Mesothelial cell of epicardium (in vitro differentiated cells): Measurements from ENCODE around the gene APOC1. TPM values are rescaled to one million over a fixed set of nuclear protein-coding genes. Genes with fewer than 3 reads are reported as not detected.

Source experiments
- DNase-seq, 2 experiments: peaks; one replicate each; pipeline ENCODE4 v3.0.0; 2021; ENCODE audit warnings: low spot score in 2 of 2; ENCODE audit not compliant: unreplicated experiment in 2 of 2
- H3K27ac Mint-ChIP-seq: 2 replicates; pipeline ENCODE4 v1.8.0; 2021; ENCODE audit warnings: mixed read lengths
- H3K27me3 Mint-ChIP-seq: 2 replicates; pipeline ENCODE4 v1.8.0; 2021; ENCODE audit warnings: low read depth, mixed read lengths
- H3K36me3 Mint-ChIP-seq: 2 replicates; pipeline ENCODE4 v1.8.0; 2021; ENCODE audit warnings: mixed read lengths
- H3K4me1 Mint-ChIP-seq: 2 replicates; pipeline ENCODE4 v1.8.0; 2021; ENCODE audit warnings: mixed read lengths
- H3K4me3 Mint-ChIP-seq: 2 replicates; pipeline ENCODE4 v1.8.0; 2021; ENCODE audit warnings: mild to moderate bottlenecking, moderate library complexity, mixed read lengths
- H3K9me3 Mint-ChIP-seq: 2 replicates; pipeline ENCODE4 v1.8.0; 2021; ENCODE audit warnings: mixed read lengths
- total RNA-seq: library from RNA; stranded (reverse); gene quantifications from 3 replicates; pipeline ENCODE4 v1.2.1, GENCODE V29; 2021
- TF ChIP-seq, protein P1 (sequence below): fragments of 200-600 bp; sonication (generic); IDR thresholded peaks from one replicate; pipeline ENCODE4 v1.5.0; 2021; ENCODE audit warnings: antibody characterized with exemption; ENCODE audit not compliant: unreplicated experiment

APOC1 gene
- total RNA-seq, 1 donor from 2014 or later = 18.6 TPM

DNA sequence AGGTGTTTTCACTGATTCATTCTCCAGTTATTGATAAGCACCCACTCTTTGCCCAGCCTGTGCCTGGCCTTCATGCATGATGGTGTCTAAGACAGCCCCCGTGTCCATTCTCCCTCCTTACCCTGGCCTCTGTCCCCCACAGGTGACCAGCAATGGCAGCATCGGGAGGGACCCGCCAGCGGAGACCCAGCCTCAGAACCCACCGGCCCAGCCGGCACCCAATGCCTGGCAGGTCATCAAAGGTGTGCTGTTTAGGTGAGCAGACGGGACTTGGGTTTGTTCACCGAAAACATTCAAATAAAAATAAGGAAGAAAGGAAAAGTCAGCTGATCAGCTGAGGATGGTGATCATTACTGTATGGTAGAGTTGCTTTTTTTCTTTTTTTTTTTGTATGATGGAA lies 47.4 kb downstream of the APOC1 start:
- Mint-ChIP-seq H3K4me1 (peaks cover 4% of the 10 kb centered on the region), H3K27me3 (no peaks in the 10 kb centered on the region), H3K4me3 (no peak overlapping the region), H3K9me3 (no peaks in the 10 kb centered on the region), H3K27ac (no peak overlapping the region), H3K36me3 (peaks cover 15% of the 10 kb centered on the region)
- TF ChIP-seq, protein P1, sequence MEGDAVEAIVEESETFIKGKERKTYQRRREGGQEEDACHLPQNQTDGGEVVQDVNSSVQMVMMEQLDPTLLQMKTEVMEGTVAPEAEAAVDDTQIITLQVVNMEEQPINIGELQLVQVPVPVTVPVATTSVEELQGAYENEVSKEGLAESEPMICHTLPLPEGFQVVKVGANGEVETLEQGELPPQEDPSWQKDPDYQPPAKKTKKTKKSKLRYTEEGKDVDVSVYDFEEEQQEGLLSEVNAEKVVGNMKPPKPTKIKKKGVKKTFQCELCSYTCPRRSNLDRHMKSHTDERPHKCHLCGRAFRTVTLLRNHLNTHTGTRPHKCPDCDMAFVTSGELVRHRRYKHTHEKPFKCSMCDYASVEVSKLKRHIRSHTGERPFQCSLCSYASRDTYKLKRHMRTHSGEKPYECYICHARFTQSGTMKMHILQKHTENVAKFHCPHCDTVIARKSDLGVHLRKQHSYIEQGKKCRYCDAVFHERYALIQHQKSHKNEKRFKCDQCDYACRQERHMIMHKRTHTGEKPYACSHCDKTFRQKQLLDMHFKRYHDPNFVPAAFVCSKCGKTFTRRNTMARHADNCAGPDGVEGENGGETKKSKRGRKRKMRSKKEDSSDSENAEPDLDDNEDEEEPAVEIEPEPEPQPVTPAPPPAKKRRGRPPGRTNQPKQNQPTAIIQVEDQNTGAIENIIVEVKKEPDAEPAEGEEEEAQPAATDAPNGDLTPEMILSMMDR = no peak
- DNase-seq = no peak

DNA sequence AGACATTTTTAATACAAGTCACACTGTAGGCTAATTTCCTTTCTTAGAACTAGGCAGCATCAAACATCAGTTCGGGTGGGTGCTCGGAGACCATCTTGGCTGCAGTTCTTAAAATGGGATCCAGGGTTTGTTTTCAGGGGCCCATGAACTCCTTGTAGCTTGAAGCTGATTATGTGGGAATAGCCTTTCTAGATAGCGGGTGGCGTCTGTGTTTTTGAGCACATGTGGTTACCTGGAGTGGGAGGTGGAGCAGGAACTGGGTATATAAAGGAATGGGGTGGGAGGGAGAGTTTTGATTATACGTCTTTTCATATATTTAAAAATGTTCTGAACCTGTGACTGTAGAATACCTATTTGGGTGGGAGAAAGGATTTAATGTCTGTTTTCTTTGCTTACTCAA lies 53.7 kb downstream of the APOC1 start:
- no peaks in the 10 kb centered on the region for H3K27me3 Mint-ChIP-seq
- no peak overlapping the region for H3K4me3 Mint-ChIP-seq
- no peaks in the 10 kb centered on the region for H3K4me1 Mint-ChIP-seq
- no peak overlapping the region for H3K27ac Mint-ChIP-seq
- H3K9me3 Mint-ChIP-seq = no peaks in the 10 kb centered on the region
- H3K36me3 Mint-ChIP-seq = peaks cover 22% of the 10 kb centered on the region
- no peak for DNase-seq
- TF ChIP-seq, protein P1 = no peak

DNA sequence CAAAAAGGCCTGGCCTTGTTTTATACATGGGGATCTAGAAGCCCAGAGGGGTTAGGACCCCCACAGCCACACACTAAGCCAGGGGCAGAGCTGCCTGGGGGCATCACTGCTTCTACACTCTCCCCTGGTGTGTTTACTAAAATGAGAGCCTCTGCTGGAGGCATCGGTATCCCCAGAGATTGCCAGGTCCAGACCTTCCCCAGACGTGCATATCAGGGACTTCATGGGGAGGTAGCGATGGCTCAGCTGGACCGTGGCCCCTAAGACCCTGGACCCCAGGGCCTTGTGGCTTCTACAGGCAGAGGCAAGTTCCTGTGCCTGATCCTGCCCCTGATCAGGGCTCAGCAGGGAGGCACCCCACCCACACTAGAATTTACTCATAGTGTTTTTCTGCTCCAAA lies 54.3 kb downstream of the APOC1 start:
- peaks cover 24% of the 10 kb centered on the region for H3K36me3 Mint-ChIP-seq
- H3K27me3 Mint-ChIP-seq = no peaks in the 10 kb centered on the region
- H3K9me3 Mint-ChIP-seq = no peaks in the 10 kb centered on the region
- H3K4me3 Mint-ChIP-seq = no peak overlapping the region
- TF ChIP-seq, protein P1 = no peak
- no peak overlapping the region for H3K27ac Mint-ChIP-seq
- no peaks in the 10 kb centered on the region for H3K4me1 Mint-ChIP-seq
- DNase-seq = no peak

Other genes with a start within 250 kb of the APOC1 start
- gene CEACAM19, start 243.1 kb upstream of the APOC1 start, total RNA-seq = 10.2 to 11.2 TPM (median 11.0 TPM) in 3 replicates
- gene CEACAM16, start 215.5 kb upstream of the APOC1 start, total RNA-seq = not detected in 3 replicates
- 14.9 to 21.5 TPM (median 20.1 TPM) in 3 replicates for gene BCL3, start 165.9 kb upstream of the APOC1 start, total RNA-seq
- gene CBLC, start 136.7 kb upstream of the APOC1 start, total RNA-seq = 8.5 to 10.8 TPM (median 8.8 TPM) in 3 replicates
- 346 to 378 TPM (median 355 TPM) in 3 replicates for gene BCAM, start 105.5 kb upstream of the APOC1 start, total RNA-seq
- gene NECTIN2, start 68.3 kb upstream of the APOC1 start, total RNA-seq = 291 to 300 TPM (median 299 TPM) in 3 replicates
- gene TOMM40, start 23.4 kb upstream of the APOC1 start, total RNA-seq = 47.7 to 49.8 TPM (median 47.8 TPM) in 3 replicates
- 285 to 290 TPM (median 289 TPM) in 3 replicates for gene APOE, start 8.8 kb upstream of the APOC1 start, total RNA-seq
- not detected in 3 replicates for gene APOC4, start 27.6 kb downstream of the APOC1 start, total RNA-seq
- not detected in 3 replicates for gene APOC2, start 31.4 kb downstream of the APOC1 start, total RNA-seq
- 85.6 to 89.6 TPM (median 85.6 TPM) in 3 replicates for gene CLPTM1, start 40.8 kb downstream of the APOC1 start, total RNA-seq
- gene RELB, start 86.9 kb downstream of the APOC1 start, total RNA-seq = 18.5 to 20.8 TPM (median 18.7 TPM) in 3 replicates
- gene CLASRP, start 124.4 kb downstream of the APOC1 start, total RNA-seq = 132 to 133 TPM (median 133 TPM) in 3 replicates
- gene ZNF296, start 161.9 kb downstream of the APOC1 start, total RNA-seq = 0.99 to 1.1 TPM (median 1.1 TPM) in 3 replicates
- 24.2 to 27.5 TPM (median 24.4 TPM) in 3 replicates for gene GEMIN7, start 164.7 kb downstream of the APOC1 start, total RNA-seq
- gene PPP1R37, start 178.6 kb downstream of the APOC1 start, total RNA-seq = 36.2 to 40.7 TPM (median 38.9 TPM) in 3 replicates
- gene NKPD1, start 246.4 kb downstream of the APOC1 start, total RNA-seq = 0.54 to 1.1 TPM (median 0.71 TPM) in 3 replicates